HG02610 (cell line): ENCODE measurements around the gene MAP4.
A peak's percentile ranks its signal among the peaks of the same experiment; 100 is the strongest.
"Not testable (repeated sequence)": the region's sequence is repeated elsewhere in the genome, so short reads cannot be mapped to it uniquely, and the experiment has no call there.

Source experiments
- ATAC-seq: cut with Tn5 transposase; IDR thresholded peaks from one replicate; pipeline ENCODE4 v1.9.1; 2021; ENCODE audit warnings: mild to moderate bottlenecking, moderate library complexity; ENCODE audit not compliant: unreplicated experiment

The MAP4 gene

GRCh38 chr3:48016301-48016973, at the start of gene MAP4:
Gene MAP4 (minus strand): TSS chr3:48016416. CDS start chr3:47998860, 17,556 bp downstream.
- ATAC-seq = no peak

- ATAC-seq = no peak
Observed at GRCh38 chr3:48065035-48065434, 48.8 kb upstream of the MAP4 start.

- no peak for ATAC-seq
Observed at GRCh38 chr3:48064292-48064829, 48.1 kb upstream of the MAP4 start.

GRCh38 chr3:48061586-48061985, 45.4 kb upstream of the MAP4 start:
- not testable (repeated sequence) for ATAC-seq

GRCh38 chr3:48058091-48058490, 41.9 kb upstream of the MAP4 start:
- ATAC-seq = no peak

GRCh38 chr3:48057521-48057920, 41.3 kb upstream of the MAP4 start:
- ATAC-seq = no peak

- ATAC-seq = no peak
Observed at GRCh38 chr3:48047841-48048464, 31.7 kb upstream of the MAP4 start.

- ATAC-seq = peak; percentile 72
Observed at GRCh38 chr3:48042071-48042760, 26.0 kb upstream of the MAP4 start.

- no peak for ATAC-seq
Observed at GRCh38 chr3:48039487-48040190, 23.4 kb upstream of the MAP4 start.

- no peak for ATAC-seq
Observed at GRCh38 chr3:48038971-48039481, 22.8 kb upstream of the MAP4 start.

- ATAC-seq = no peak
Observed at GRCh38 chr3:48034000-48034516, 17.8 kb upstream of the MAP4 start.

- ATAC-seq = no peak
Observed at GRCh38 chr3:48030188-48030587, 14.0 kb upstream of the MAP4 start.

- ATAC-seq = no peak
Observed at GRCh38 chr3:48026951-48027908, 11.0 kb upstream of the MAP4 start.

GRCh38 chr3:48026098-48026497, 9.9 kb upstream of the MAP4 start:
- ATAC-seq = no peak

- no peak for ATAC-seq
Observed at GRCh38 chr3:48024401-48024800, 8.2 kb upstream of the MAP4 start.

- ATAC-seq = no peak
Observed at GRCh38 chr3:48023377-48023776, 7.2 kb upstream of the MAP4 start.

GRCh38 chr3:48022178-48022577, 6.0 kb upstream of the MAP4 start:
- ATAC-seq = no peak

- no peak for ATAC-seq
Observed at GRCh38 chr3:48018841-48019240, 2.6 kb upstream of the MAP4 start.

GRCh38 chr3:48015431-48016180, 610 bp downstream of the MAP4 start:
- no peak for ATAC-seq
